Mesenchymal stem cell (in vitro differentiated cells and primary cell): Measurements from ENCODE around the gene SLC47A1.
"Not testable (repeated sequence)": the region's sequence is repeated elsewhere in the genome, so short reads cannot be mapped to it uniquely, and the experiment has no call there.

ENCODE experiments used
- DNase-seq: peaks from one replicate; pipeline ENCODE4 v3.0.0-alpha.2; 2013
- H2AFZ ChIP-seq: one replicate; pipeline ENCODE4 v1.6.1; 2013; ENCODE audit warnings: low read depth, mild to moderate bottlenecking, control low read depth, inconsistent platforms, low read length, moderate library complexity
- H2AK5ac ChIP-seq: 2 replicates; pipeline ENCODE4 v1.6.1; 2013; ENCODE audit warnings: low read length, moderate library complexity, mild to moderate bottlenecking, inconsistent platforms; ENCODE audit not compliant: severe bottlenecking
- H2BK120ac ChIP-seq: one replicate; pipeline ENCODE4 v1.6.1; 2013; ENCODE audit warnings: low read depth, mild to moderate bottlenecking, inconsistent platforms, low read length, moderate library complexity
- H2BK12ac ChIP-seq, 2 experiments: one replicate each; pipeline ENCODE4 v1.6.1; 2013; ENCODE audit warnings: inconsistent platforms in 2 of 2, low read length in 2 of 2, mild to moderate bottlenecking in 2 of 2, moderate library complexity in 2 of 2, control low read depth in 1 of 2
- H2BK15ac ChIP-seq: one replicate; pipeline ENCODE4 v1.6.1; 2013; ENCODE audit warnings: mild to moderate bottlenecking, low read depth, inconsistent platforms; ENCODE audit not compliant: poor library complexity, severe bottlenecking
- H2BK5ac ChIP-seq: 2 replicates; pipeline ENCODE4 v1.6.1; 2013; ENCODE audit warnings: low read depth, mild to moderate bottlenecking, low read length, control low read depth, inconsistent platforms; ENCODE audit not compliant: poor library complexity, severe bottlenecking
- H3K14ac ChIP-seq, 2 experiments: one replicate each; pipeline ENCODE4 v1.6.1; 2013; ENCODE audit warnings: inconsistent platforms in 2 of 2, low read length in 2 of 2, control low read depth in 1 of 2, mild to moderate bottlenecking in 1 of 2, moderate library complexity in 1 of 2
- H3K18ac ChIP-seq, 2 experiments: one replicate each; pipeline ENCODE4 v1.6.1; 2013; ENCODE audit warnings: inconsistent platforms in 2 of 2, low read length in 2 of 2, control low read depth in 1 of 2, low read depth in 1 of 2, mild to moderate bottlenecking in 1 of 2
- H3K23ac ChIP-seq, 2 experiments: one replicate each; pipeline ENCODE4 v1.6.1; 2013; ENCODE audit warnings: inconsistent platforms in 2 of 2, low read length in 2 of 2, mild to moderate bottlenecking in 2 of 2, moderate library complexity in 2 of 2, control low read depth in 1 of 2
- H3K27ac ChIP-seq: 2 replicates; pipeline ENCODE4 v1.5.1; 2013; ENCODE audit warnings: mild to moderate bottlenecking, moderate library complexity, low read length, control low read depth, inconsistent platforms; ENCODE audit not compliant: poor library complexity, severe bottlenecking
- H3K27me3 ChIP-seq, 2 experiments: 2 replicates each; pipeline versions ENCODE4 v1.6.1 to v1.7.0; 2013; ENCODE audit warnings: low read length in 2 of 2, mild to moderate bottlenecking in 2 of 2, moderate library complexity in 2 of 2, control low read depth in 1 of 2, inconsistent platforms in 1 of 2; ENCODE audit not compliant: control insufficient read depth in 1 of 2, insufficient read depth in 1 of 2
- H3K36me3 ChIP-seq, 2 experiments: 2 replicates each; pipeline versions ENCODE4 v1.6.1 to v1.7.0; 2013; ENCODE audit warnings: low read length in 2 of 2, control low read depth in 1 of 2, inconsistent platforms in 1 of 2, low read depth in 1 of 2, mild to moderate bottlenecking in 1 of 2; ENCODE audit not compliant: insufficient read depth in 2 of 2, control insufficient read depth in 1 of 2
- H3K4ac ChIP-seq, 2 experiments: one replicate each; pipeline ENCODE4 v1.6.1; 2013; ENCODE audit warnings: inconsistent platforms in 2 of 2, low read length in 2 of 2, mild to moderate bottlenecking in 2 of 2, moderate library complexity in 2 of 2, control low read depth in 1 of 2, low read depth in 1 of 2
- H3K4me1 ChIP-seq: 2 replicates; pipeline ENCODE4 v1.6.1; 2013; ENCODE audit warnings: low read depth, low read length, control low read depth; ENCODE audit not compliant: control insufficient read depth, insufficient read depth
- H3K4me2 ChIP-seq: 2 replicates; pipeline ENCODE4 v1.6.1; 2013; ENCODE audit warnings: low read length, mild to moderate bottlenecking, inconsistent platforms; ENCODE audit not compliant: poor library complexity, severe bottlenecking
- H3K4me3 ChIP-seq, 2 experiments: 2 replicates each; pipeline versions ENCODE4 v1.5.1 to v1.7.0; 2013; ENCODE audit warnings: low read length in 2 of 2, mild to moderate bottlenecking in 2 of 2, control low read depth in 1 of 2, low read depth in 1 of 2; ENCODE audit not compliant: insufficient read depth in 1 of 2
- H3K79me1 ChIP-seq: replicated peaks from 2 replicates; pipeline ENCODE4 v1.6.1; 2013; ENCODE audit warnings: mild to moderate bottlenecking, control low read depth, low read length, inconsistent platforms; ENCODE audit not compliant: poor library complexity, severe bottlenecking
- H3K9ac ChIP-seq: 2 replicates; pipeline ENCODE4 v1.7.0; 2013; ENCODE audit warnings: mild to moderate bottlenecking, low read length, moderate library complexity
- H3K9me3 ChIP-seq: 2 replicates; pipeline ENCODE4 v1.7.0; 2013; ENCODE audit warnings: mild to moderate bottlenecking, low read length; ENCODE audit not compliant: control insufficient read depth
- H4K8ac ChIP-seq: one replicate; pipeline ENCODE4 v1.6.1; 2013; ENCODE audit warnings: inconsistent platforms, mild to moderate bottlenecking, low read length, moderate library complexity
- H4K91ac ChIP-seq: one replicate; pipeline ENCODE4 v1.6.1; 2013; ENCODE audit warnings: mild to moderate bottlenecking, low read length, inconsistent platforms
- WGBS: methylation state at CpG from one replicate; pipeline ENCODE4 v1.1.7; 2013; ENCODE audit warnings: mixed read lengths; 5-methylcytosine and 5-hydroxymethylcytosine counted together

SLC47A1 gene

GRCh38 chr17:19513897-19514488 lies 19.7 kb upstream of the SLC47A1 start:
- no peak overlapping the region for H2BK5ac ChIP-seq
- H2AFZ ChIP-seq: no peak overlapping the region
- H4K91ac ChIP-seq: no peak overlapping the region
- peak; percentile 79 for DNase-seq
- no peaks in the 10 kb centered on the region for H3K4me1 ChIP-seq
- no peaks in the 10 kb centered on the region for H3K27me3 ChIP-seq
- H3K79me1 ChIP-seq: no peaks in the 10 kb centered on the region
- H2AK5ac ChIP-seq: no peak overlapping the region
- H2BK12ac ChIP-seq: no peak overlapping the region
- H3K18ac ChIP-seq: no peak overlapping the region
- no peak overlapping the region for H3K23ac ChIP-seq
- no peak overlapping the region for H3K4me2 ChIP-seq
- peak overlapping the region; percentile 72 for H3K9ac ChIP-seq
- H3K14ac ChIP-seq: no peak overlapping the region
- no peak overlapping the region for H3K4ac ChIP-seq
- no peaks in the 10 kb centered on the region for H3K36me3 ChIP-seq
- no peaks in the 10 kb centered on the region for H3K9me3 ChIP-seq
- 28% methylated on average over 11 of the region's 13 CpGs for WGBS
- H4K8ac ChIP-seq: no peak overlapping the region
- no peak overlapping the region for H3K4me3 ChIP-seq
- no peak overlapping the region for H2BK15ac ChIP-seq
- no peak overlapping the region for H3K27ac ChIP-seq
- no peak overlapping the region for H2BK120ac ChIP-seq

GRCh38 chr17:19517699-19518098 lies 16.0 kb upstream of the SLC47A1 start:
- H3K4me1 ChIP-seq: no peaks in the 10 kb centered on the region
- H3K4ac ChIP-seq: no peak overlapping the region
- no peak overlapping the region for H3K23ac ChIP-seq
- DNase-seq: no peak
- H3K27ac ChIP-seq: no peak overlapping the region
- no peak overlapping the region for H2BK12ac ChIP-seq
- no peak overlapping the region for H2AFZ ChIP-seq
- no peak overlapping the region for H4K91ac ChIP-seq
- no peak overlapping the region for H2BK15ac ChIP-seq
- no peak overlapping the region for H3K14ac ChIP-seq
- H3K79me1 ChIP-seq: no peaks in the 10 kb centered on the region
- H3K9ac ChIP-seq: no peak overlapping the region
- H3K4me2 ChIP-seq: no peak overlapping the region
- no peak overlapping the region for H3K4me3 ChIP-seq
- no peaks in the 10 kb centered on the region for H3K36me3 ChIP-seq
- H3K18ac ChIP-seq: no peak overlapping the region
- no peaks in the 10 kb centered on the region for H3K9me3 ChIP-seq
- no peak overlapping the region for H2AK5ac ChIP-seq
- no peak overlapping the region for H2BK120ac ChIP-seq
- H3K27me3 ChIP-seq: no peaks in the 10 kb centered on the region
- H2BK5ac ChIP-seq: no peak overlapping the region
- H4K8ac ChIP-seq: no peak overlapping the region

GRCh38 chr17:19519388-19520291 lies 14.0 kb upstream of the SLC47A1 start:
- H3K79me1 ChIP-seq, H2BK12ac ChIP-seq, H3K9me3 ChIP-seq, H4K91ac ChIP-seq, H3K9ac ChIP-seq, H2BK120ac ChIP-seq, H3K36me3 ChIP-seq, H3K23ac ChIP-seq, DNase-seq, H2BK5ac ChIP-seq, H4K8ac ChIP-seq, H3K27ac ChIP-seq, H2AFZ ChIP-seq, H3K4ac ChIP-seq, H3K18ac ChIP-seq, H2AK5ac ChIP-seq, H3K4me1 ChIP-seq, H3K4me3 ChIP-seq, H2BK15ac ChIP-seq, H3K14ac ChIP-seq, H3K4me2 ChIP-seq: not testable (repeated sequence)
- peaks cover 0 to 10% of the 10 kb centered on the region in 2 experiments for H3K27me3 ChIP-seq
- 42% methylated on average over 13 of the region's 13 CpGs for WGBS

GRCh38 chr17:19520641-19521040 lies 13.0 kb upstream of the SLC47A1 start:
- H3K36me3 ChIP-seq: no peaks in the 10 kb centered on the region
- H3K27me3 ChIP-seq: peaks cover 0 to 10% of the 10 kb centered on the region in 2 experiments
- H3K9me3 ChIP-seq: no peaks in the 10 kb centered on the region
- H3K9ac ChIP-seq: no peak overlapping the region
- H3K4ac ChIP-seq: no peak overlapping the region
- no peak overlapping the region for H3K18ac ChIP-seq
- H3K79me1 ChIP-seq: no peaks in the 10 kb centered on the region
- H2BK12ac ChIP-seq: no peak overlapping the region
- WGBS: 98% methylated on average over 5 of the region's 5 CpGs
- H2BK5ac ChIP-seq: no peak overlapping the region
- H2BK120ac ChIP-seq: no peak overlapping the region
- H3K23ac ChIP-seq: no peak overlapping the region
- no peak overlapping the region for H3K27ac ChIP-seq
- no peak overlapping the region for H3K4me3 ChIP-seq
- H3K4me1 ChIP-seq: no peaks in the 10 kb centered on the region
- no peak for DNase-seq
- H3K14ac ChIP-seq: no peak overlapping the region
- no peak overlapping the region for H4K91ac ChIP-seq
- H2AFZ ChIP-seq: no peak overlapping the region
- H3K4me2 ChIP-seq: no peak overlapping the region
- H2AK5ac ChIP-seq: no peak overlapping the region
- no peak overlapping the region for H4K8ac ChIP-seq
- H2BK15ac ChIP-seq: no peak overlapping the region
